HepG2 (cell line): ENCODE measurements around the gene KDM1B. TPM values are rescaled to one million over a fixed set of nuclear protein-coding genes. Genes with fewer than 3 reads are reported as not detected.

Source experiments
- HDAC6 ChIP-seq: fragments of 200-600 bp; sonication (generic); IDR thresholded peaks from 2 replicates; pipeline ENCODE4 v1.7.0; 2017; ENCODE audit warnings: mild to moderate bottlenecking, antibody characterized with exemption, low read length, low read depth
- KLF13 ChIP-seq: sonication (generic); formaldehyde crosslinking; IDR thresholded peaks from 2 replicates; pipeline ENCODE4 v1.4.0; 2020; ENCODE audit warnings: mild to moderate bottlenecking, missing genetic modification reagents
- PHB2 ChIP-seq: fragments of 450-650 bp; IDR thresholded peaks from 2 replicates; pipeline ENCODE4 v1.6.1; 2018; ENCODE audit not compliant: partially characterized antibody
- RFXANK ChIP-seq: IDR thresholded peaks from 2 replicates; pipeline ENCODE4 v1.6.1; 2016
- TRAFD1 ChIP-seq: sonication (generic); formaldehyde crosslinking; IDR thresholded peaks from 2 replicates; pipeline ENCODE4 v1.5.1; 2020; ENCODE audit warnings: missing genetic modification reagents, mild to moderate bottlenecking, borderline replicate concordance
- ZBTB14 ChIP-seq: sonication (generic); formaldehyde crosslinking; IDR thresholded peaks from 2 replicates; pipeline ENCODE4 v1.4.0; 2020; ENCODE audit warnings: missing genetic modification reagents
- ZFP36L1 ChIP-seq: sonication (generic); formaldehyde crosslinking; IDR thresholded peaks from 2 replicates; pipeline ENCODE4 v1.8.0; 2022; ENCODE audit warnings: mild to moderate bottlenecking, missing genetic modification reagents, moderate library complexity
- ZFP62 ChIP-seq: sonication (generic); formaldehyde crosslinking; IDR thresholded peaks from 2 replicates; pipeline ENCODE4 v1.4.0; 2020; ENCODE audit warnings: missing genetic modification reagents
- ZNF20 ChIP-seq: sonication (generic); formaldehyde crosslinking; IDR thresholded peaks from 2 replicates; pipeline ENCODE4 v1.4.0; 2020; ENCODE audit warnings: mild to moderate bottlenecking, moderate library complexity, missing genetic modification reagents
- ZNF780A ChIP-seq: sonication (generic); formaldehyde crosslinking; IDR thresholded peaks from 2 replicates; pipeline ENCODE4 v1.8.0; 2022; ENCODE audit warnings: mild to moderate bottlenecking, missing genetic modification reagents, moderate library complexity
- polyA plus RNA-seq, 8 experiments: library from polyadenylated mRNA; depleted of rRNA in 3 of 8; stranded (reverse) in 7 of 8; unstranded in 1 of 8; fragments of >200 nt; fragmentation: Illumina TruSeq in 4 of 8; extraction: Trizol in 4 of 8; gene quantifications; 2 replicates each; pipeline versions ENCODE4 v1.2.1 to v1.2.3, GENCODE V29; 2011 to 2016; ENCODE audit warnings: low read depth in 4 of 8, missing spikeins in 1 of 8, mixed read lengths in 1 of 8; ENCODE audit not compliant: insufficient read depth in 1 of 8
- total RNA-seq, 5 experiments: library from RNA; depleted of rRNA; stranded (reverse); fragments of >200 nt; fragmentation: Illumina TruSeq; extraction: Trizol; gene quantifications; 2 replicates each; pipeline ENCODE4 v1.2.3, GENCODE V29; 2016; ENCODE audit warnings: low read depth in 1 of 5
- TF ChIP-seq, protein P1 (sequence below): sonication (generic); formaldehyde crosslinking; IDR thresholded peaks from 2 replicates; pipeline ENCODE4 v1.5.1; 2020; ENCODE audit warnings: missing genetic modification reagents, mild to moderate bottlenecking, borderline replicate concordance
- TF ChIP-seq, protein P2 (sequence below): sonication (generic); formaldehyde crosslinking; IDR thresholded peaks from 2 replicates; pipeline ENCODE4 v1.4.0; 2020; ENCODE audit warnings: missing genetic modification reagents, borderline replicate concordance
- TF ChIP-seq, protein P3 (sequence below): IDR thresholded peaks from 2 replicates; pipeline ENCODE4 v1.6.1; 2016; ENCODE audit warnings: control low read depth

The KDM1B gene
- total and polyA plus RNA-seq, 2 of the 13 experiments (the other 11 are each of a cell fraction or from before 2014, with no cell fraction given): 9.8 to 13.2 TPM

DNA sequence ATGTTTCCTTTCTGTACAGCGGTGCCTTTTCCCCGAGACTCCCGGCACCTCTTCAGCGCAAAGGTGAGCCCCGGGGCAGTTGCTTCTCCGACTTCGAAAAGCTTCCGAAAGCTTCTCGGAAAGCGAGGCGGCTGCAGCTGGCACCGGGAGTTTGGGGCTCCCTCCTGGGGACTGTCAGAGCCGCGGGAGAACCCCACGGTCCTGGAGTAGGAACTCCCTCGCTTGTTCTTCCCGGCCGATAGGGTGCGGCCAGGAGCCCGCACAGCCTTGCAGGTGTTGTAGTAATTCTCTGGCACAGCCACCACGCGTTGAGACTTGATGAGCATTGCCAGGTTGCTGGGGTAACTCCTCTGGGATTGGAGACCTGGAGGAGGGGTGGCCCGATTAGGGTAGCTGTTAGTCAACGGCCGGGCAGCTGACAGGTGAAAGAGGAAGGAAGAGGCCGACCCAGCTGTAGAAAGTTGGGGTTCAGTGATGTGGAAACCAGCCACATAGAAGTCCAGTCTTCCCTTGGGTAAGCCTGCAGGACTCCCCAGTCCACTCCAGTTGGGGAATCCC is 721 bp downstream of the KDM1B start (continued):
- TF ChIP-seq ZBTB14 (0 out of 2 replicates have a peak, but pooled peaks have one; percentile 2), TRAFD1 (CRISPR knock-in tag) (no peak), RFXANK (CRISPR knock-in tag) (no peak), ZFP62 (no peak), ZNF20 (peak; percentile 96), ZNF780A (CRISPR knock-in tag) (no peak), KLF13 (CRISPR knock-in tag) (0 out of 2 replicates have a peak, but pooled peaks have one; percentile 40), ZFP36L1 (CRISPR knock-in tag) (no peak), HDAC6 (no peak), PHB2 (no peak)
- TF ChIP-seq, protein P1, sequence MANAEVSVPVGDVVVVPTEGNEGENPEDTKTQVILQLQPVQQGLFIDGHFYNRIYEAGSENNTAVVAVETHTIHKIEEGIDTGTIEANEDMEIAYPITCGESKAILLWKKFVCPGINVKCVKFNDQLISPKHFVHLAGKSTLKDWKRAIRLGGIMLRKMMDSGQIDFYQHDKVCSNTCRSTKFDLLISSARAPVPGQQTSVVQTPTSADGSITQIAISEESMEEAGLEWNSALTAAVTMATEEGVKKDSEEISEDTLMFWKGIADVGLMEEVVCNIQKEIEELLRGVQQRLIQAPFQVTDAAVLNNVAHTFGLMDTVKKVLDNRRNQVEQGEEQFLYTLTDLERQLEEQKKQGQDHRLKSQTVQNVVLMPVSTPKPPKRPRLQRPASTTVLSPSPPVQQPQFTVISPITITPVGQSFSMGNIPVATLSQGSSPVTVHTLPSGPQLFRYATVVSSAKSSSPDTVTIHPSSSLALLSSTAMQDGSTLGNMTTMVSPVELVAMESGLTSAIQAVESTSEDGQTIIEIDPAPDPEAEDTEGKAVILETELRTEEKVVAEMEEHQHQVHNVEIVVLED (CRISPR knock-in tag): no peak
- TF ChIP-seq, protein P2, sequence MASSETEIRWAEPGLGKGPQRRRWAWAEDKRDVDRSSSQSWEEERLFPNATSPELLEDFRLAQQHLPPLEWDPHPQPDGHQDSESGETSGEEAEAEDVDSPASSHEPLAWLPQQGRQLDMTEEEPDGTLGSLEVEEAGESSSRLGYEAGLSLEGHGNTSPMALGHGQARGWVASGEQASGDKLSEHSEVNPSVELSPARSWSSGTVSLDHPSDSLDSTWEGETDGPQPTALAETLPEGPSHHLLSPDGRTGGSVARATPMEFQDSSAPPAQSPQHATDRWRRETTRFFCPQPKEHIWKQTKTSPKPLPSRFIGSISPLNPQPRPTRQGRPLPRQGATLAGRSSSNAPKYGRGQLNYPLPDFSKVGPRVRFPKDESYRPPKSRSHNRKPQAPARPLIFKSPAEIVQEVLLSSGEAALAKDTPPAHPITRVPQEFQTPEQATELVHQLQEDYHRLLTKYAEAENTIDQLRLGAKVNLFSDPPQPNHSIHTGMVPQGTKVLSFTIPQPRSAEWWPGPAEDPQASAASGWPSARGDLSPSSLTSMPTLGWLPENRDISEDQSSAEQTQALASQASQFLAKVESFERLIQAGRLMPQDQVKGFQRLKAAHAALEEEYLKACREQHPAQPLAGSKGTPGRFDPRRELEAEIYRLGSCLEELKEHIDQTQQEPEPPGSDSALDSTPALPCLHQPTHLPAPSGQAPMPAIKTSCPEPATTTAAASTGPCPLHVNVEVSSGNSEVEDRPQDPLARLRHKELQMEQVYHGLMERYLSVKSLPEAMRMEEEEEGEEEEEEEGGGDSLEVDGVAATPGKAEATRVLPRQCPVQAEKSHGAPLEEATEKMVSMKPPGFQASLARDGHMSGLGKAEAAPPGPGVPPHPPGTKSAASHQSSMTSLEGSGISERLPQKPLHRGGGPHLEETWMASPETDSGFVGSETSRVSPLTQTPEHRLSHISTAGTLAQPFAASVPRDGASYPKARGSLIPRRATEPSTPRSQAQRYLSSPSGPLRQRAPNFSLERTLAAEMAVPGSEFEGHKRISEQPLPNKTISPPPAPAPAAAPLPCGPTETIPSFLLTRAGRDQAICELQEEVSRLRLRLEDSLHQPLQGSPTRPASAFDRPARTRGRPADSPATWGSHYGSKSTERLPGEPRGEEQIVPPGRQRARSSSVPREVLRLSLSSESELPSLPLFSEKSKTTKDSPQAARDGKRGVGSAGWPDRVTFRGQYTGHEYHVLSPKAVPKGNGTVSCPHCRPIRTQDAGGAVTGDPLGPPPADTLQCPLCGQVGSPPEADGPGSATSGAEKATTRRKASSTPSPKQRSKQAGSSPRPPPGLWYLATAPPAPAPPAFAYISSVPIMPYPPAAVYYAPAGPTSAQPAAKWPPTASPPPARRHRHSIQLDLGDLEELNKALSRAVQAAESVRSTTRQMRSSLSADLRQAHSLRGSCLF: 0 out of 2 replicates have a peak, but pooled peaks have one; percentile 34
- TF ChIP-seq, protein P3, sequence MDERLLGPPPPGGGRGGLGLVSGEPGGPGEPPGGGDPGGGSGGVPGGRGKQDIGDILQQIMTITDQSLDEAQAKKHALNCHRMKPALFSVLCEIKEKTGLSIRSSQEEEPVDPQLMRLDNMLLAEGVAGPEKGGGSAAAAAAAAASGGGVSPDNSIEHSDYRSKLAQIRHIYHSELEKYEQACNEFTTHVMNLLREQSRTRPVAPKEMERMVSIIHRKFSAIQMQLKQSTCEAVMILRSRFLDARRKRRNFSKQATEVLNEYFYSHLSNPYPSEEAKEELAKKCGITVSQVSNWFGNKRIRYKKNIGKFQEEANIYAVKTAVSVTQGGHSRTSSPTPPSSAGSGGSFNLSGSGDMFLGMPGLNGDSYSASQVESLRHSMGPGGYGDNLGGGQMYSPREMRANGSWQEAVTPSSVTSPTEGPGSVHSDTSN (CRISPR knock-in tag): no peak
